GM03348 (cell line): ENCODE results near the gene TMTC2.
"Not testable (repeated sequence)": the region's sequence is repeated elsewhere in the genome, so short reads cannot be mapped to it uniquely, and the experiment has no call there.

Source experiments
- DNase-seq: peaks from one replicate; pipeline ENCODE4 v3.0.0; 2012; ENCODE audit warnings: low spot score

TMTC2 gene

DNA sequence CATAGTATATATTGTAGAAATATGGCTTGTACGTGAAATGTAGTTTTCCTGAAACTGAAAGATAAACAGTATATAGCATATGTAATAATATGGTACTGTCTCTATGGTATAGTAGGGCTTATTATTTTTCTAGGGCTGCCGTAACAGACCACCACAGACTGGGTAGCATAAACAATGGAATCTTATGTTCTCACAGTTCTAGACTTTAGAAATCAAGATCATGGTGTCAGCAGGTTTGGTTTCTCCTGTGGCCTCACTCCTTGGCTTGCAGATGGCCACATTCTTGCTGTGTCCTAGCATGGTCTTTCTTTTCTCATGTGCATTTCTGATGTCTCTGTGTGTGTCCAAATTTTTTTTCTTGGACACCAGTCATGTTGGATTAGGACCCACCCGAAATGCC, 155.8 kb downstream of the TMTC2 start:
- DNase-seq = no peak

DNA sequence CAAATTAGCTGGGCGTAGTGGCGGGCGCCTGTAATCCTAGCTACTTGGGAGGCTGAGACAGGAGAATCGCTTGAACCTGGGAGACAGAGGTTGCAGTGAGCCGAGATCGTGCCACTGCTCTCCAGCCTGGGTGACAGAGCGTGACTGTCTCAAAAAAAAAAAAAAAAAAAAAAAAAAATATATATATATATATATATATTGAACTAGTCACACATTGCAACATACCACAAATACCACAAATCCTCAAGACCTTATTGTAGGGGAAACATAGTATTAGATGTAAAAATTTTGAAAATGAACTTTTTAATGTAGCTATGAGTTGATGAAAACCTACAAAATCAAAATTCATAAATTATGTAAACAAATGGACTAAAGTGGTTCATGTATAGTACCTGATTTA, 158.4 kb downstream of the TMTC2 start:
- DNase-seq = not testable (repeated sequence)

DNA sequence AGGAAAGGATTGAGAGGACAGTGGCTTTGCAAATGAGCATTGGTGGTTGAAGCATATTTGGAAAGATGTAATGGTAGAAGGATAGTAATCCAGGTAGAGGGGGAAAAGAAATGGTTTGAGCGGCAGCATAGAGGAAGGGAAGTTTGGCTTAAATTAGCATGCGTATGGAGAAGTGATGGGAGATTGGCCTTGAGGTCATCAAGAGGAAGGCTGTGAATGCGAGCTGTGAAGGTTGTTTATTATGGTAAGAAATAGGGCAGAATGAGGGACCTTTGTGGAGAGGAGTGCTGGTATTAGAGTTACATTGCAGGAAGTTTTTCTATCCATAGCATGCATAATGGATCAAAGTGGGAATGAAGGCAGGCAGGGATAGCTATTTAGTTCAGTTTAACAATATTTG, 162.1 kb downstream of the TMTC2 start:
- no peak for DNase-seq

DNA sequence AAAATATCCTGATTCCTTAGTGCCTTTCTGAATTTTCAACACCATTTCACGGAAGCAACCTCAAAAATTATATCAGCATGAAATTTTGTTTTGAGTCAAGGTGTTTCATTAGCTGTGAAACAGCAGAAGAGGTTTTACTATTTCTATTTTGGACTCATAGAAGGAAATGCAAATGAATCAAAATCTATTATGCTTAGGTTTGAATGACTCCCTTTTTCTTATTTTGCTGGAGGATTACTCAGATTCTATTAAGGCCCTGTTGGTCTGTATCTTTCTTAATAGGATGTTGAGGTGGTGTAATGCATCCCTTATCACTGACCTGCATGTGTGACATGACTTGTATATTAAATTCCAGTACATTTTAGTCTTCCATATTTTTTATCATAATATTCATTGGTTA, 165.8 kb downstream of the TMTC2 start:
- DNase-seq = no peak

DNA sequence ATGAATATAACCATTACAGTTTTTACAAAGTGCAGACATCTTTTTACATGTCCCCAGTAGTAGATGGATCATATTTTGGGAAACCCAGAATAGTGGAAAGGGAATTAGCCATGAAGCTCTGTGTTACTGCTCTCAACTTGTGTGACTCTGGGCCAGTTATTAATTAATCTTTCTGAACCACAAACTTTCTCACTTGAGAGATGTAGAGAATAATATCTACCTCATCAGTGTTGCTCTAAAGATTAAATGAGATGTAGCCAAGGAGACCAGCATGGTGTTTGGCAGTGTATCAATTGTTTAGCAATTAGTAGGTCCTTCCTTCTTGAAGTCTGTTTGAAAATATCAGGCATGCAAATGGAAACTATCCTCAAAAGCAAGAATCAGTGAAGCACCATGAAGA, 169.2 kb downstream of the TMTC2 start:
- no peak for DNase-seq

DNA sequence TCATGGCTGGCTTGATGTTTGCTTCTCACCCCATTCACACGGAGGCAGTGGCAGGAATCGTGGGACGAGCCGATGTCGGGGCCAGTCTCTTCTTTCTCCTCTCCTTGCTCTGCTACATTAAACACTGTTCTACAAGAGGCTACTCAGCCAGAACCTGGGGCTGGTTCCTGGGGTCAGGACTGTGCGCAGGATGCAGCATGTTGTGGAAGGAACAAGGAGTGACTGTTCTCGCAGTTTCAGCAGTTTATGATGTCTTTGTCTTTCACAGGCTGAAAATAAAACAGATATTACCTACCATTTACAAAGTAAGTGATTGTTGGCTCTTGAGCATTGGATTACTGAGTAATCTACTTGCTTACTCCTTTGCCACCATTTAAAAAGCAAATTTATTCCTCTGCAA, 170.6 kb downstream of the TMTC2 start:
- no peak for DNase-seq

DNA sequence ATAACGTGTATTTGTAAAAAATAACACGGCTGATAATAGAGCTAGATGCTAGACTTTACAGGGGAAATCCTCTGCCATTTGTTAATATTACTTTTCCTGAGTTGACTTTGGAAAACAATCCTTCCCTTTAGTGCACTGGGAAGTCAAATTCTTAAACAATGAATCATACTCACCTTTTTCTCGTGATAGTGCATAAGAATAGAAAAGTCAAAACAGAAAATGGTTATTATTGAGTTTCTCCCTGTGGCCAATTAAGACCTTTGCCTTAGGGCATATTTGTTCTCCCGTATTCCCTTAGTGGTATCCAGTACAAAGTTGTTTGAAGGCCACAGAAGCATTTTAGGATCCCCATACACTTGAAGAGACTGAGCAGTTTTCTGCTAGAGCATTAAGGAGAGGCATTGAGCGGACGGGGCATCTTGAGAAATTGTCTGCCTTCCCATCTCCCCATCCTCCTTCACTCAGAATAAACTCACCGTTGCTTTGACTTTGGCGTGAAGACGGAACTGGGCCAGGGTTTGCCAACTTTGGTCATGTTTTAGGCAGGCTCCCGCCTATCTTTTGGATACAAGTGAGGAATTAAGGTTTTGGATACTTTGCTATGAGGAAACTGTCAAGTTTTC, 171.3 kb downstream of the TMTC2 start:
- DNase-seq = no peak

DNA sequence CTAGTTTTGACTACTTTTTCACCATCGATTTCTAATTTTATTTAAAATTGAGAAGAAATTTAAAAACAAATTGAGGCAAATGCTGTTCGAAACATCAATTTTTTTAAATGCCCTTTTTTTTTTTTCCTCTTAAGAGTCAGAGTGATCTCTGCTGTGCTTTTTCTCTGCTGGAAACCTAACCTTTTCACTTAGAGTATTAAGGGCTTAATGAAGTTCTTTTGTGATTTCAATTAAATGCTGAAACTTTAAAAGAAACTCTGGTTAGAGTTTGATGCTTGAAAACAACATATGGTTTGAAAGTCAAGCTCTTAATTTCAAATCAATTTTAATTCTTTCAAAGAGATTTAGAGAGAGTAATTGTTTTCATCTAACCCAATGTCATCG, 171.8 kb downstream of the TMTC2 start:
- no peak for DNase-seq

DNA sequence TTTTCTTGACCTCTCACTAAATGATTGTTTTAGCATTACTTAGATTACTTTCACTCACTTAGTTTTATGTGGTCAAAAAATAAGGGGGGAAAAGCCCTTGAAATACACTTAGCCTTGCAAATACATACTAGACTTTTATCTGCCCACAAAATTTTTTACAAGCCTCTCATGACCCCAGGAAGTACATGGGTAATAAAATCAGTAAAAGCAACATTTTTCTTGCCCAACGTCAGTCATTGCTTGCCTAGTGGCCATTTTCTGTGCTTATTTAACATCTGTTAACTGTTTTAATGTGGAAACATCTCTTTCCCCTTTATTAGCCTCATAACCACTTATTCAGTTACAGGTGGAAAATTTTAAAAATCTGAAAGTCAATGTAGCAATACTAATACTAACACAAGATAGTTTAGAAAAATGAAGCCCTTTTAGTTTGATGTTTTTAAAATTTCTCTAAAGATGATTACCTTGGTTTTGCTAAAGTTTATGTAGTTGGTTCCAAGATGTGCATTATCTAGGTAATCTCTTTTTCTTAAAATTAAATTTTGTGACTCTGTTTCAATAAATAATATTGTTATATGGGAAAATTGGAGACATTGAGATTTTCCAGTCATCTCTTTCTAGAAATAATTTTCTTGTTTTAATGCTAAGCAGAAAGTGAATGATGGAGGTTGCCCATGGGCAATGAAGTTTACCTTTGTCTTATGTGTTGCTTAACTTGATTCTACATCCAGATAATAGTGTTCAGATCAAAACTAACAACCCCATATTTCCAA, 175.5 kb downstream of the TMTC2 start:
- peak; percentile 55 for DNase-seq

DNA sequence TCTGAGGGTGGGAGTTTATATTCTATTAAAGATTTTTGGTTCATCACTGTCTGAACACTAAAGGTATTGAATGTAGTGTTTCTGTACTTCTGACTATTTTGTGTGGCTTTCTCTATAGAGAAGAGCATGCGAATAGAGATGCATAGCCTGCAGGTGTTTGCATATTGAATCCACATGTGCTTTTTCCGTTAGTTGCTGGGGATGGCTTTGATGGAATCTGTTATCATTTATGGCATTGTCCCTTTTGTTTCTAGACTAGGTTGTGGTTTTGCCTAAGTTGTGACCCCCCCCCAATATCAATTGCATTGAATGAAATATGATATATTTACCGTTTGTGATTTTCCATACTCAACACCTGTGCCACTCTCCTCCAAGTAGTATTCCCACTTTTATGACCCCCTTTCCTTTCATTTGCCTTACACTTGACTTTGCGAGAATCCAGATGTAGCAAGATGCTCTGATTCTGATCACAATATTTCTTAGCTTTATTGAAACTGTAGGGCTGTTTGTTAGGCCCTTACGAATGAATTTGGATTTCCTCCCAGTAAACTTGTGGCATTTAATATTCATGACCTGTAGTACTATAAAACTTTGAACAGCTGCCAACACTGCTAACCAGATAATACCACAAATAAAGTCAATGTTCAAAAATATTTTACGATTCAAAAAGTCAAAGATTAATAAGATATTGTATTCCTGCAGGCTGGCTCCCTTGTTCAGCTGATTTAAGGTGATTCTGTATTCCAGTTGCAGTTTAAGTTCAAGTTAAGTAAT, 176.4 kb downstream of the TMTC2 start:
- DNase-seq = no peak

DNA sequence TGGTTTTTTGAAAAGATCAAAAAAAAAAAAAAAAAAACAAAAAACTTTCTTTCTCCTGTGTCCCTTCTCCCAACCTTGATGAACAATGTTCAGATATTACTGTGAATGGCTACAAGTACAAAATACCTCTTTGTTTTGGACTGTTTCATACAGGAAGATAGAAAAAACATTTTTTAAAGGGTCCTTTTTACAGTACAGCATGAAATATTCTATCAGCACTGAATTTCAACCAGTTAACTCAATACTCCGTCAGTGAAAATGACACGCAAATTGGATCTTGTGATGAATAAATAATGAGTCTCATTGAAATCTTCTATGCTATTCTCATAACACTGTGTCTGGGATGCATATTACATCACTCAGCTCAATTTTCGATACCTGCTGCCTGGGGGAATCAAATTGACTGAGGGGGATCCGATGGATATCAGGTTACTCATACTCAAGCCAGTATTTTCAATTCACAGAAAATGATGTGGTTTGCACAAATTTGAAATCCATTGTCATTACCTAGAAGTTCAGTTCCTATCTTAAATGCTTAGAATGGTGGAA, 179.6 kb downstream of the TMTC2 start:
- DNase-seq = no peak

DNA sequence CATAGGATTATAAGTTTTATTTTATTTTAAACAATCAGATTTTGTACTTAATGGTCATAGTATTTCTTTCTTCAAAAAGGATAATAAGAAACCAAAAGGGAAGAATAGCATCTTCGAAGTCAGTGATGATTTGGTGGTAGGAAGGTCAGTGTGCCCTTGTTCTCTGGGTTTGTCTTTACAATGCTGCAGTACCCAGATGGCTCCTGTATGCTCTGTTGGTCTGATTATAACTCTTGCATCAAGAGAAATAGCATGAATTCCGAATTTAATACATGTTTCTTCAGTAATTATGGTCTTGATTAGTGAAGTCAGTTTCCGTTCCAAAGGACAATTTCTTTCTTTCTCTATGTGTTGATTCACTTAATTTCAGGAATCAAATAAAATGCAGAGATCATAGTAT, 180.2 kb downstream of the TMTC2 start:
- DNase-seq = no peak

DNA sequence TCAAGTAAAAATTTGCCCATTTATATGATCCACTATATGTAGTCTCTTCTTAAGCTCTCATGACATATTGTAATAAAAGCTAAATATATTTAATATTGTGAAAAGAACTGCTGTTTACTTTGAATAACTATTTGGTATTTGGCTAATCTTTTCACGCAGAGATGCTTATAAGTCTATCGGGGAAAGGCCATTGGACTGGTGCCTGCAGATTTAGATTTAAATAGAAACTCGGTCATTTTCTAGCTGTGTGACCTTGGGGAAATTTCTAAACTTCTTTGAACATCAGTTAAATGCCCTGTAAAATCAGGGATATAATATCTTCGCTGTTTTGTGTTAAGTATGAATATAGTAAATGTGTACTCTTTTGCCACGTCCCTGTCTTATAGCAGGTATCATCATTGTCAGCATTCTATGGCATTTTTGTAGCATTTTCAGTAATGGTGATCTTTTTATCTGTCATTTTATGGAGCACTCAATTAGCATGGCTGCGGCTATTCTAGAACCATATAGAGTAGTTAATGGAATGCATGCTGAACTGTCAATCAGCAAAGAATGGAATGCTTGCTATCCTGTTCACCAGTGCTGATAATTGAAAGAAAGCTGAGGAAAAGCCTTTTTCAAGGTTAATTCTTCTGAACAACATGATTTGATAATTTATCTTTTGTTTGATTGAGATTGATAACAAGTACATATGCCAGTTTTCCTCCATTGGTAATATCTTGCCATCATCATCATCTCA, 181.2 kb downstream of the TMTC2 start:
- DNase-seq = no peak

DNA sequence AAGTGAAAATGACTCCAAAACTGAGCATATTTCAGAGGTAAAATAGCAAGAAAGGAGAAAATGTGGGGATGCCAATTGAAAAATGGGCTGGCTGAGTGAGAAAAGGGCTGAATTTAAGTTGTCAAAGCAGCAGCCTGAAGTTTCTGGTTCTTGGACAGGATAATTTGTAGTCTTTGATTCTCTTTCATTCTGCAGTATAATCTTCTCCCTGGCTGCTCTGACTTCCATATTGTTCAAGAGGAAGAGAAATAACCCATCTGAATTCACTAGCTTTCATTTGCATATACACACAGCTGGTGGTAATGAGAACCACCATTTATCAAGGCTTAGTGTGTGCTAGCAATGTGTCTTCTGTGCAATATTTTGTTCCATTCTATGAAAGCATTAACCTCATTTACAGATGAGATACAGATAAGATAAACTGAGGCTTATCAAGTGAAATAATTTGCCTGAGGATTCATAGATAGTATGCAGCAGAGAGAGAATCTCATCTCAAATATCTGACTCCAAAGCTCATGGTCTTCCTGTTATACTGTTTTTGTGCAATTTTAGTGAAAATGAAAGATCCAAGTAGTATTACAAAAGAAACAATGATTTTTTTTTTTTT, 184.2 kb downstream of the TMTC2 start:
- no peak for DNase-seq

DNA sequence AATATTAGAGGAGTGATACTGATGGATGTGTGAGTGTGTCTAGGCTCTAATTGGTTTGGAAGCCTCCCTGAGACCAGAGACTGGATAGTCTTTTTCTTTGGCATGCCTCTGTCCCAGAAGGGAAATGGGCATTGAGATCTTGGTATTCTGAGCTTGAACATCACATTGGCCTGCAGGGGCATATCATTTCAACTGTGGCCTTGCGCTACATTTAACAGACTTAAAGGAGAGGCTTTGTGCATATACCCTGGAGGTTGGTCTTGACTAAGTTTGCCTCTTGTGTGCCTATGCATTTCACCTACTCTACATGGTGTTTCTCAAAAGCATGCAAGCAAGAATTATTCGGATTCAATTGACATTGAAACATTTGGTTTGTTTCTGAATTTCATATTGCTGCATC, 185.4 kb downstream of the TMTC2 start:
- no peak for DNase-seq

DNA sequence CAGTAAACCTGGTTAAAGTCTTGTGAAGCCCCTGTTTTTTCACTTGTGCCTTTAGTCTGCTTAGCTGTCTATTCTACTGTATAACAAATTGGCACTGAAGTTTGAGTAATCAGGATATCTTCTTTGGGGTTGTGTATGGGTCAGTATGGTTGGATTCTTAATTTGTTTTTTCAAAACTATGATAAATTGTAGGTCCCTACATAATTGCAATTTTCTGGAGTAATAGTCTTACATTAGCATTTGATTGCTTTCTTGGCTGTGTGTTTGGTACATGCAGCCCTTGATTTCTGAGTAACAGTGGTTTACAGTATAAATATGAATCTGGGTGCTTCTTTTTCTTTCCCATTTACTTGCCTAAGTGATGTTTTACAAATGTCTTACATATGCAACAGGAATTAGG, 186.6 kb downstream of the TMTC2 start:
- DNase-seq = no peak

DNA sequence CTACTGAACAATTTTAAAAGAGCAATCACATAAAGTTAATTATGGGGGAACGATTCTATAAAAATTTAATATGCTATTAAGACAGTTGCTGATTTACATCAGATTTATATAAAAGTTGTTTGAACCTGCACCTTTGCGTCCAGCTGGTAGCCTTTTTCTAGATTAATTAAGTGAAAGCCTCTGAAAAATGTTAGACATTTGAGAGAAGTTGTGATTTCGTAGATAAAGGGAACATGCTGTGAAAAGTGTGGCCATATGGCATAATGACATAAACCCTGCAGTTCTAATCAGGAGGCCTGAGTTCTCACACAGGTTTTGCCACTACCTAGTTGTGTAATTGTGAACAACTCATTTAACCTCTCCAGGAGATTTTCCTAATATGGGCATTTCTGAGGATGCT, 187.2 kb downstream of the TMTC2 start:
- DNase-seq = no peak

DNA sequence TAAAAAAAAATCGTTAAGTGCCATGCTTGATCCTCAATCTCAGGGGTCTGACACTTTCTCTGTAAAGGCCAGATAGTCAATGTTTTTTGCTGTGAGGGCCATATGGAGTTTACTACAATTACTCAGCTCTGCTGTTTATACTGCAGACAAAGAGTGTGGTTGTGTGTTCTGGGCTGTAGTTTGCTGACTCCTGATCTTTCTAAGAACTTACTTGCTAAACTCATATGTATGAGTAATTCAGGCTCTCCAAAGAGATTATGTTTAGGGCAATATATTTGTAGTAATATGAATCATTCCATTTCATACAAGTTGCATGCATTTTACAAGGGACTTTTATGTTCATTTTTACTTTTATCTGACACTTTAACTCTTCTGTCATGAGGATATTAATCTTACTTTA, 188.2 kb downstream of the TMTC2 start:
- no peak for DNase-seq

DNA sequence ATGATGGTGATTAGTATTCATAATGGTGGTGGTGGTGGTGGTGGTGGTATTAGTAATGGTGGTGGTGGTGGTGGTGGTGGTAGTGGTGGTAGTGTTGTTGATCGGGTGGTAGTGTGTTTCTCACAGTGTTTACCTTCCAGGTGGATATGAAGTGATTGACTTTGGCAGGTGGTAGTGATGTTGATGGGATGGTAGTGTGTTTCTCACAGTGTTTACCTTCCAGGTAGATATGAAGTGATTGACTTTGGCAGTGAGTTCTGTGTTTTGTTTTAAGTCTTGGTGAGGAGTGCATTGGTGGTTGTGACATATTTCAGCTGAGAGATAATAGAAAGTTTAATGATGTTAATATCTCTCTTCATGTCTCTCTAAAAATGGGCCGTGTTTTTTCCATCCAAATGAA, 189.4 kb downstream of the TMTC2 start:
- DNase-seq = no peak

DNA sequence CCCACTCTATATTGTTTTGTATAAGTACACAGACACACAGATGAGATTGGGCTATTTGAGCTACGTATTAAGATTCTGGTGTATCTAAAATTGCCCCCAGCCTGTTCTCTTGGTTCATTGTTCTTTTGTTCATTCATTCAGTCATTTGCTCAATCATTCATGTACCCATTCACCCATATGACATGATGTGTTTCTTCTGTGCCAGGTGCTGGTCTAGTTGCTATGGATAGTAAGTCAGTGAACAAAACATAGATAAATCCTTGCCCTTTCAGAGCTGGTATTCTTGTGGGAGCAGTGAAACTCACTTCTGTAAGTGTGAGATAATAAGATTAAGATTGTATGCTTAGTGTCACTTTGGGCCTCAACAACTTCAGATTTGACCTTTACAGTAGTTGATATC, 191.3 kb downstream of the TMTC2 start:
- DNase-seq = no peak

DNA sequence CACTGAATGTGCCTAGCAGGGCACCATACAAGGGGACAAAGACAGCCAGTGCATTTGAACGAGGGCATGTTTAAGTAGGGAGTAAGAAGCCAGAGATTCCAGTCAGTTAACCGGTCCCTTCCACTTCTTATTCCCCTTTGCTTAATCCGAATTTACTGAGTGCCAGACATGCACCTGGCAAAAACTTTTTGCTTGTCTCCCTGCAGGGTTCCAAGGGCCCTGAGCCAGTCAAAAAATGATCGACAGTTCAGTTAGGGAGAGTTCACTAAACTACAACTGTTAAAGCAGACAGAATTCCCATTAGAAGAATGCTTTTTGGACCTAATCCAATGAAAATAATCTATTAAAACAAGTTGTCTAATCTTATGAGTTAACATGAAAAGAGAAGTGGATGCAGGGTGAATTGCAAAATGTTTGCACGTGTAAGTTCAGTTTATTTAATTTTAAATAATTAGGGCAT, 193.8 kb downstream of the TMTC2 start:
- DNase-seq = no peak
